Astrocyte (in vitro differentiated cells and primary cell): ENCODE measurements around the gene ACKR4. TPM values are rescaled to one million over a fixed set of nuclear protein-coding genes. Genes with fewer than 3 reads are reported as not detected.
A peak's percentile ranks its signal among the peaks of the same experiment; 100 is the strongest.
"Not testable (repeated sequence)": the region's sequence is repeated elsewhere in the genome, so short reads cannot be mapped to it uniquely, and the experiment has no call there.

Experiments used
- DNase-seq: peaks from one replicate; pipeline ENCODE4 v3.0.0-alpha.2; 2010; ENCODE audit warnings: low read depth
- FAIRE-seq: peaks from 2 replicates; lab custom pipeline; 2011; peaks lifted over from hg19 to GRCh38; lab: Jason Lieb, UNC
- H2AFZ ChIP-seq: 2 replicates; pipeline ENCODE4 v1.6.0; 2012; ENCODE audit warnings: low read depth, low read length, inconsistent platforms
- H3K27ac ChIP-seq: 2 replicates; pipeline ENCODE4 v1.5.1; 2011; ENCODE audit warnings: low read depth, low read length, inconsistent platforms
- H3K27me3 ChIP-seq: 2 replicates; pipeline ENCODE4 v1.6.0; 2011; ENCODE audit warnings: low read length, inconsistent platforms; ENCODE audit not compliant: insufficient read depth
- H3K36me3 ChIP-seq: 2 replicates; pipeline ENCODE4 v1.5.1; 2011; ENCODE audit warnings: low read length, inconsistent platforms; ENCODE audit not compliant: insufficient read depth
- H3K4me1 ChIP-seq: 2 replicates; pipeline ENCODE4 v1.5.1; 2011; ENCODE audit warnings: low read length, inconsistent platforms; ENCODE audit not compliant: insufficient read depth
- H3K4me2 ChIP-seq: 2 replicates; pipeline ENCODE4 v1.6.0; 2012; ENCODE audit warnings: low read length, inconsistent platforms
- H3K4me3 ChIP-seq: 2 replicates; pipeline ENCODE4 v1.5.1; 2011; ENCODE audit warnings: low read depth, mild to moderate bottlenecking, low read length, inconsistent platforms; ENCODE audit not compliant: insufficient read depth
- H3K79me2 ChIP-seq: 2 replicates; pipeline ENCODE4 v1.6.0; 2012; ENCODE audit warnings: mild to moderate bottlenecking, low read length, inconsistent platforms; ENCODE audit not compliant: insufficient read depth
- H3K9ac ChIP-seq: 2 replicates; pipeline ENCODE4 v1.6.0; 2012; ENCODE audit warnings: mild to moderate bottlenecking, low read length, inconsistent platforms
- H3K9me3 ChIP-seq: 2 replicates; pipeline ENCODE4 v1.5.1; 2012; ENCODE audit warnings: low read depth, mild to moderate bottlenecking, low read length, inconsistent platforms; ENCODE audit not compliant: insufficient read depth
- H4K20me1 ChIP-seq: 2 replicates; pipeline ENCODE4 v1.6.0; 2012; ENCODE audit warnings: low read length, inconsistent platforms; ENCODE audit not compliant: insufficient read depth
- H3K27ac Mint-ChIP-seq: one replicate; pipeline ENCODE4 v1.8.0; 2021; ENCODE audit warnings: mild to moderate bottlenecking, mixed read lengths; ENCODE audit not compliant: unreplicated experiment
- H3K27me3 Mint-ChIP-seq: one replicate; pipeline ENCODE4 v1.8.0; 2021; ENCODE audit warnings: low read depth, mixed read lengths; ENCODE audit not compliant: unreplicated experiment
- H3K36me3 Mint-ChIP-seq: one replicate; pipeline ENCODE4 v1.8.0; 2021; ENCODE audit warnings: low read depth, mixed read lengths; ENCODE audit not compliant: unreplicated experiment
- H3K4me1 Mint-ChIP-seq: one replicate; pipeline ENCODE4 v1.8.0; 2021; ENCODE audit warnings: low read depth, mixed read lengths; ENCODE audit not compliant: unreplicated experiment
- H3K4me3 Mint-ChIP-seq: one replicate; pipeline ENCODE4 v1.8.0; 2021; ENCODE audit warnings: mild to moderate bottlenecking, moderate library complexity, mixed read lengths; ENCODE audit not compliant: unreplicated experiment
- H3K9me3 Mint-ChIP-seq: one replicate; pipeline ENCODE4 v1.8.0; 2021; ENCODE audit warnings: mild to moderate bottlenecking, mixed read lengths; ENCODE audit not compliant: unreplicated experiment
- EZH2 ChIP-seq: IDR thresholded peaks from 2 replicates; pipeline ENCODE4 v1.6.1; 2012; ENCODE audit warnings: mild to moderate bottlenecking, low read length, inconsistent platforms; ENCODE audit not compliant: insufficient read depth
- total RNA-seq: library from RNA; stranded (reverse); gene quantifications from 2 replicates; pipeline ENCODE4 v1.2.1, GENCODE V29; 2021
- TF ChIP-seq, protein P1 (sequence below): IDR thresholded peaks from 2 replicates; pipeline ENCODE4 v1.5.1; 2011; ENCODE audit warnings: low read depth, mild to moderate bottlenecking, inconsistent platforms, low read length, moderate library complexity; ENCODE audit not compliant: insufficient read depth

ACKR4 gene
- total RNA-seq, 1 donor from 2014 or later: not detected

DNA sequence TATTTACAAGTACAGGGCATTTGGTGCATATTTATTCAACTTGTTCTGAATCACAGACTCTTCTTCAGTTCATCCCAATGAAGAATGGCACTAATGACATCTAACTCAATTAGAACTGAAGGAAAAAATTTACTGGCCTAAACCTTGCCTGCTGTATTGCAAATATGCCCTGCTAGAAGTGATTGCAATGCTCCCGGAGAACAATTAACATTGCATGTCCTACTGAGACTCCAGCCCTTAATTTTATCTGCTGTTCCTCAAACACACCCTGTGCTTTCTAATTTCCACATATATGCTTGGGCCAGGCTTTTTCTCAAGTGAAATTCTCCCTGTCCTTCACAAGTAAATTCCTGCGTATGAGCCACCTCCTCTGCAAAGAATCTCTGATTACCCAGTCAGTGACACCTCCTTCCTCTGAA, 8.3 kb downstream of the ACKR4 start:
- Histone ChIP-seq H2AFZ (no peak overlapping the region), H3K4me2 (peak overlapping the region; percentile 34)
- peak overlapping the region; percentile 76 for H3K27ac Mint-ChIP-seq

DNA sequence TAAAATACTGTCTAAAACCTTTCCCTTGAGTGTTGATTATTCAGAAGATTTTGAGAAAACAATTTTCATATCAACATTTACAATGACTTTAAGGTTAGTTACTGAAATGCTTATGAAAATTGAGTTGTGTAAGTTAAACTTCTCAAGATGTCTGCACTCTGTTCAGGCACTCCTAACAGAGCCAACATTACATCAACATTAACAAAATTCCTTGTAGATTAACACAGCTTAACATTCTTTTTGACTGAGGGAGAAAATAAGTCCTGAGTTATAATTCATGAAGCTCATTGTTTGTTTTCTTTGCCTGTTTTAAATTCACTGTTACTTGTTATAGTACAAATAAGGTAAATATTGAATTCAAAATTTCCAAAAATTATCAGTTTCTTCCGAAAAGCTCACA, 9.0 kb downstream of the ACKR4 start:
- Histone ChIP-seq H3K27me3 (no peaks in the 10 kb centered on the region), H3K79me2 (no peaks in the 10 kb centered on the region), H3K9me3 (no peaks in the 10 kb centered on the region), H3K4me2 (peak overlapping the region; percentile 34), H4K20me1 (no peaks in the 10 kb centered on the region), H3K36me3 (peaks cover 7% of the 10 kb centered on the region), H3K4me1 (peaks cover 6% of the 10 kb centered on the region), H3K27ac (peak overlapping the region; percentile 67), H3K4me3 (no peak overlapping the region), H3K9ac (peak overlapping the region; percentile 7), H2AFZ (no peak overlapping the region)
- DNase-seq: peak; percentile 74
- no peak overlapping the region for H3K4me3 Mint-ChIP-seq
- TF ChIP-seq, protein P1, sequence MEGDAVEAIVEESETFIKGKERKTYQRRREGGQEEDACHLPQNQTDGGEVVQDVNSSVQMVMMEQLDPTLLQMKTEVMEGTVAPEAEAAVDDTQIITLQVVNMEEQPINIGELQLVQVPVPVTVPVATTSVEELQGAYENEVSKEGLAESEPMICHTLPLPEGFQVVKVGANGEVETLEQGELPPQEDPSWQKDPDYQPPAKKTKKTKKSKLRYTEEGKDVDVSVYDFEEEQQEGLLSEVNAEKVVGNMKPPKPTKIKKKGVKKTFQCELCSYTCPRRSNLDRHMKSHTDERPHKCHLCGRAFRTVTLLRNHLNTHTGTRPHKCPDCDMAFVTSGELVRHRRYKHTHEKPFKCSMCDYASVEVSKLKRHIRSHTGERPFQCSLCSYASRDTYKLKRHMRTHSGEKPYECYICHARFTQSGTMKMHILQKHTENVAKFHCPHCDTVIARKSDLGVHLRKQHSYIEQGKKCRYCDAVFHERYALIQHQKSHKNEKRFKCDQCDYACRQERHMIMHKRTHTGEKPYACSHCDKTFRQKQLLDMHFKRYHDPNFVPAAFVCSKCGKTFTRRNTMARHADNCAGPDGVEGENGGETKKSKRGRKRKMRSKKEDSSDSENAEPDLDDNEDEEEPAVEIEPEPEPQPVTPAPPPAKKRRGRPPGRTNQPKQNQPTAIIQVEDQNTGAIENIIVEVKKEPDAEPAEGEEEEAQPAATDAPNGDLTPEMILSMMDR: no peak
- TF ChIP-seq EZH2: no peak
- H3K27me3 Mint-ChIP-seq: no peaks in the 10 kb centered on the region
- H3K4me1 Mint-ChIP-seq: peaks cover 12% of the 10 kb centered on the region
- peak overlapping the region; percentile 75 for H3K27ac Mint-ChIP-seq
- peaks cover 13% of the 10 kb centered on the region for H3K9me3 Mint-ChIP-seq
- FAIRE-seq: no peak
- peaks cover 15% of the 10 kb centered on the region for H3K36me3 Mint-ChIP-seq

More for the DNA sequence above, 8.3 kb downstream of the ACKR4 start:
- H3K9me3 Mint-ChIP-seq: peaks cover 13% of the 10 kb centered on the region
- H3K27ac ChIP-seq: no peak overlapping the region
- no peaks in the 10 kb centered on the region for H4K20me1 ChIP-seq
- peaks cover 7% of the 10 kb centered on the region for H3K36me3 ChIP-seq
- TF ChIP-seq EZH2: no peak
- TF ChIP-seq, protein P1: no peak
- no peaks in the 10 kb centered on the region for H3K27me3 Mint-ChIP-seq
- H3K27me3 ChIP-seq: no peaks in the 10 kb centered on the region
- no peaks in the 10 kb centered on the region for H3K79me2 ChIP-seq
- peaks cover 6% of the 10 kb centered on the region for H3K4me1 ChIP-seq
- peaks cover 12% of the 10 kb centered on the region for H3K4me1 Mint-ChIP-seq
- no peaks in the 10 kb centered on the region for H3K9me3 ChIP-seq
- H3K4me3 Mint-ChIP-seq: no peak overlapping the region
- no peak overlapping the region for H3K9ac ChIP-seq
- DNase-seq: peak; percentile 59
- FAIRE-seq: no peak
- peaks cover 15% of the 10 kb centered on the region for H3K36me3 Mint-ChIP-seq
- no peak overlapping the region for H3K4me3 ChIP-seq

DNA sequence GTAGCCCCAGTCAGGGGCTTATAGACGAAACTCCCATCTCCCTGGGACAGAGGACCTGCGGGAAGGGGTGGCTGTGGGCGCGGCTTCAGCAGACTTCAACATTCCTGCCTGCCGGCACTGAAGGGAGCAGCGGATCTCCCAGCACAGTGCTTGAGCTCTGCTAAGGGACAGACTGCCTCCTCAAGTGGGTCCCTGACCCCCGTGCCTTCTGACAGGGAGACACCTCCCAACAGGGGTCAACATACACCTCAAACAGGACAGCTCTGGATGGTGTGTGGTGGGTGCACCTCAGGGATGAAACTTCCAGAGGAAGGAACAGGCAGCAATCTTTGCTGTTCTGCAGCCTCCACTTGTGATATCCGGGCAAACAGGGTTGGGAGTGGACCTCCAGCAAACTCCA, 9.6 kb downstream of the ACKR4 start:
- H4K20me1 ChIP-seq, H3K79me2 ChIP-seq, DNase-seq, FAIRE-seq, H3K4me3 Mint-ChIP-seq, H2AFZ ChIP-seq, H3K27me3 ChIP-seq, H3K4me2 ChIP-seq, H3K4me1 ChIP-seq, H3K27me3 Mint-ChIP-seq, H3K4me3 ChIP-seq, H3K36me3 ChIP-seq, H3K9me3 ChIP-seq: not testable (repeated sequence)
- Mint-ChIP-seq H3K4me1 (peaks cover 12% of the 10 kb centered on the region), H3K9me3 (peaks cover 13% of the 10 kb centered on the region), H3K27ac (peak overlapping the region; percentile 75), H3K36me3 (peaks cover 15% of the 10 kb centered on the region)
- Histone ChIP-seq H3K27ac (peak overlapping the region; percentile 67), H3K9ac (peak overlapping the region; percentile 11)

DNA sequence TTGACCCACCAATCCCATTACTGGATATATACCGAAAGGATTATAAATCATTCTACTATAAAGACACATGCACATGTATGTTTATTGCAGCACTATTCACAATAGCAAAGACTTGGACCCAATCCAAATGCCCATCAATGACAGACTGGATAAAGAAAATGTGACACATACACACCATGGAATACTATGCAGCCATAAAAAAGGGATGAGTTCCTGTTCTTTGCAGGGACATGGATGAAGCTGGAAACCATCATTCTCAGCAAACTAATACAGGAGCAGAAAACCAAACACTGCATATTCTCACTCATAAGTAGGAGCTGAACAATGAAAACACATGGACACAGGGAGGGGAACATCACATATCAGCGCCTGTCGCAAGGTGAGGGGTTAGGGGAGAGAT, 18.2 kb downstream of the ACKR4 start:
- H3K4me1 Mint-ChIP-seq, H3K9me3 Mint-ChIP-seq, FAIRE-seq: not testable (repeated sequence)

More for the DNA sequence above, 18.2 kb downstream of the ACKR4 start:
- H3K4me2 ChIP-seq, H3K9ac ChIP-seq, DNase-seq, H3K4me3 Mint-ChIP-seq, H3K4me3 ChIP-seq, H4K20me1 ChIP-seq, H3K27ac Mint-ChIP-seq, H3K4me1 ChIP-seq, H3K27me3 Mint-ChIP-seq, H3K27me3 ChIP-seq, H3K79me2 ChIP-seq, H3K36me3 ChIP-seq, H3K9me3 ChIP-seq, H2AFZ ChIP-seq, H3K27ac ChIP-seq, H3K36me3 Mint-ChIP-seq: not testable (repeated sequence)
